Heart right ventricle (tissue), 16 donors: ENCODE measurements around the gene CDCA8. TPM values are rescaled to one million over a fixed set of nuclear protein-coding genes. Genes with fewer than 3 reads are reported as not detected.

Experiments
- ATAC-seq, 8 donors: fragments of 200-7000 bp; cut with Tn5 transposase; one replicate each; pipeline ENCODE4 v1.9.1; 2020; ENCODE audit warnings: mild to moderate bottlenecking in 8 of 8, moderate library complexity in 8 of 8, moderate number of reproducible peaks in 1 of 8
- DNase-seq, 2 donors: peaks; one replicate each; pipeline ENCODE4 v3.0.0-alpha.2; 2020
- H3K27ac ChIP-seq, 10 donors: fragments of 200-600 bp; sonication (generic) in 2 of 10; one replicate each; pipeline versions ENCODE4 v1.5.0 to v1.8.0; 2020 to 2022; ENCODE audit warnings: mild to moderate bottlenecking in 3 of 10
- H3K27me3 ChIP-seq, 7 donors: fragments of 200-600 bp; one replicate each; pipeline ENCODE4 v1.8.0; 2021 to 2022; ENCODE audit warnings: mild to moderate bottlenecking in 2 of 7
- H3K36me3 ChIP-seq, 9 donors: fragments of 200-600 bp; sonication (generic) in 1 of 9; one replicate each; pipeline versions ENCODE4 v1.5.0 to v1.8.0; 2020 to 2022; ENCODE audit warnings: mild to moderate bottlenecking in 2 of 9
- H3K4me1 ChIP-seq, 9 donors: fragments of 200-600 bp; sonication (generic) in 1 of 9; one replicate each; pipeline versions ENCODE4 v1.5.0 to v1.8.0; 2020 to 2022; ENCODE audit warnings: mild to moderate bottlenecking in 4 of 9
- H3K4me3 ChIP-seq, 10 donors: fragments of 200-600 bp; sonication (generic) in 2 of 10; one replicate each; pipeline versions ENCODE4 v1.5.0 to v1.8.0; 2020 to 2022; ENCODE audit warnings: mild to moderate bottlenecking in 7 of 10, moderate library complexity in 2 of 10
- H3K9me3 ChIP-seq, 11 donors: fragments of 200-600 bp in 10 of 11; sonication (generic) in 2 of 11; one replicate each; pipeline versions ENCODE4 v1.5.0 to v1.8.0; 2013 to 2022; ENCODE audit warnings: mild to moderate bottlenecking in 2 of 11, control low read depth in 1 of 11, moderate library complexity in 1 of 11
- CTCF ChIP-seq, 9 donors: fragments of 200-600 bp; sonication (generic) in 2 of 9; IDR thresholded peaks; one replicate each; pipeline versions ENCODE4 v1.5.0 to v1.8.0; 2021 to 2022; ENCODE audit warnings: antibody characterized with exemption in 9 of 9, mild to moderate bottlenecking in 5 of 9, moderate library complexity in 1 of 9
- WGBS, 2 donors: extraction: QIAGEN DNeasy Blood & Tissue Kit; methylation state at CpG; one replicate each; pipeline ENCODE4 v1.1.7; 2013; ENCODE audit warnings: inconsistent platforms in 1 of 2; 5-methylcytosine and 5-hydroxymethylcytosine counted together
- intact Hi-C, 10 donors: fragments of 100-400 bp; cut with DNase I; formaldehyde crosslinking; loops; one replicate each; pipeline versions ENCODE4 v1.11.1 to v1.14.2; 2022
- polyA plus RNA-seq, 2 donors: library from polyadenylated mRNA; stranded (reverse); fragments of 200-250 nt; gene quantifications; one replicate each; pipeline ENCODE4 v1.2.3, GENCODE V29; 2013
- total RNA-seq, 10 donors: library from RNA; stranded (reverse); fragmentation: NEBNext Ultra II Directional in 3 of 10; extraction: Animal tissue kit (Norgen Biotek cat#: 25700) in 3 of 10; gene quantifications; one replicate each; pipeline versions ENCODE4 v1.2.1 to v1.2.4, GENCODE V29; 2021 to 2023
- donor health status: Arrhythmogenic right ventricular cardiomyopathy.
- donor health status: ischemic (EF 13 %, LVEDD 7.1; RV severe dilation, severe dysfunction).
- donor health status: healthy with polysubstance abuse.
- donor health status: DM: no; HTN: yes; CAD: no.
- donor health status: DM: no; HTN: no; CAD: no.
- donor health status: ischemic (EF 25% LVEDD 6.9; RV normal size, moderate dysfunction).
- donor health status: ischemic (EF 25% LVEDD 5.7; RV mildly dilated, moderate dysfunction).
- donor health status: healthy.
- donor health status: DM: yes; HTN: yes; CAD: no.
- donor health status: Ischemic cardiomyopathy.
- donor health status: ischemic (EF 35%, LVEDD 5.7; RV mildly dilated, moderate dysfunction).
- donor health status: nonischemic (EF 11% LVEDD 7.7; RV severe dilation, severe dysfunction).
- donor health status: DM: yes; HTN: yes; CAD: no.
- donor health status: PGD.
- donor health status: ischemic (EF 29% LVEDD 5.4; RV normal size, mild dysfunction).
- donor health status: nonischemic (EF 23%, LVEDD 6.1; RV moderate dilation, normal function).

Gene CDCA8
- total and polyA plus RNA-seq, 12 donors, result 0.09 to 2.9 (median 0.41) TPM; not detected in 1

- Histone ChIP-seq H3K9me3 (no peaks in the 10 kb centered on the region), H3K36me3 (no peaks in the 10 kb centered on the region), H3K27ac (no peak overlapping the region), H3K4me1 (no peaks in the 10 kb centered on the region), H3K27me3 (peaks cover 0 to 59% (median 41%) of the 10 kb centered on the region in 7 donors), H3K4me3 (no peak overlapping the region)
- intact Hi-C loops, result no loop called here
- TF ChIP-seq CTCF (IDR thresholded peaks at IDR 0.05), result no peak
- ATAC-seq (no peak), DNase-seq (no peak)
- WGBS, 2 donors, result 48 to 58% methylated on average over 7 of the region's 7 CpGs
Observed at GRCh38 chr1:37656026-37656425, 36.3 kb upstream of the CDCA8 start.

GRCh38 chr1:37656881-37657280 is 35.4 kb upstream of the CDCA8 start:
- ATAC-seq, result no peak

GRCh38 chr1:37657620-37658412 is 34.5 kb upstream of the CDCA8 start:
- no peaks in the 10 kb centered on the region for H3K4me1 ChIP-seq
- no peaks in the 10 kb centered on the region for H3K36me3 ChIP-seq
- H3K9me3 ChIP-seq, result no peaks in the 10 kb centered on the region
- intact Hi-C loops, result no loop called here
- no peak for TF ChIP-seq CTCF (IDR thresholded peaks at IDR 0.05)
- H3K27me3 ChIP-seq, result peaks cover 0 to 72% (median 44%) of the 10 kb centered on the region in 7 donors
- WGBS, 2 donors, result 64 to 69% methylated on average over 14 of the region's 14 CpGs
- DNase-seq (no peak), ATAC-seq (no peak)
- H3K27ac ChIP-seq, result no peak overlapping the region
- no peak overlapping the region for H3K4me3 ChIP-seq

More at GRCh38 chr1:37656881-37657280, 35.4 kb upstream of the CDCA8 start:
- 69 to 73% methylated on average over 11 of the region's 11 CpGs for WGBS, 2 donors
- Histone ChIP-seq H3K27me3 (peaks cover 0 to 62% (median 41%) of the 10 kb centered on the region in 7 donors), H3K9me3 (no peaks in the 10 kb centered on the region), H3K4me3 (no peak overlapping the region), H3K27ac (no peak overlapping the region), H3K36me3 (no peaks in the 10 kb centered on the region), H3K4me1 (no peaks in the 10 kb centered on the region)
- DNase-seq, result no peak
- TF ChIP-seq CTCF (IDR thresholded peaks at IDR 0.05), result no peak
- intact Hi-C loops, result no loop called here

- intact Hi-C loops, result no loop called here
- TF ChIP-seq CTCF (IDR thresholded peaks at IDR 0.05), result no peak
- DNase-seq (no peak), ATAC-seq (no peak)
- H3K9me3 ChIP-seq, result no peaks in the 10 kb centered on the region
- H3K27me3 ChIP-seq, result peaks cover 0 to 78% (median 49%) of the 10 kb centered on the region in 7 donors
- 84 to 86% methylated on average over 6 of the region's 6 CpGs for WGBS, 2 donors
- no peaks in the 10 kb centered on the region for H3K4me1 ChIP-seq
- no peak overlapping the region for H3K27ac ChIP-seq
- H3K4me3 ChIP-seq, result no peak overlapping the region
- H3K36me3 ChIP-seq, result no peaks in the 10 kb centered on the region
Observed at GRCh38 chr1:37658486-37658885, 33.8 kb upstream of the CDCA8 start.
